Stimulated activated naive B cell treated with anti-CD40 and anti-IgM and Interleukin-4, amounts not matched to agents 10 μg/mL and 1 μg/mL and 100 μg/mL, for 72 hours (primary cell): ENCODE results near the gene STK39.
A peak's percentile ranks its signal among the peaks of the same experiment; 100 is the strongest.

Experiments
- ATAC-seq, 2 donors: fragments of 150-1000 bp; cut with Tn5 transposase; replicated peaks; 2 replicates each; pipeline ENCODE4 v1.10.0; 2021; ENCODE audit warnings: moderate library complexity in 1 of 2
- DNase-seq: peaks from one replicate; pipeline ENCODE4 v3.0.0; 2021
- H3K27ac Mint-ChIP-seq: one replicate; pipeline ENCODE4 v1.8.0; 2022; ENCODE audit warnings: mild to moderate bottlenecking, mixed read lengths
- H3K27me3 Mint-ChIP-seq, 2 donors: one replicate each; pipeline ENCODE4 v1.8.0; 2022; ENCODE audit warnings: mixed read lengths in 2 of 2
- H3K36me3 Mint-ChIP-seq, 2 donors: one replicate each; pipeline ENCODE4 v1.8.0; 2022; ENCODE audit warnings: mixed read lengths in 2 of 2, mild to moderate bottlenecking in 1 of 2
- H3K4me1 Mint-ChIP-seq, 2 donors: one replicate each; pipeline ENCODE4 v1.8.0; 2022; ENCODE audit warnings: mixed read lengths in 2 of 2, mild to moderate bottlenecking in 1 of 2
- H3K4me3 Mint-ChIP-seq, 2 donors: one replicate each; pipeline ENCODE4 v1.8.0; 2022; ENCODE audit warnings: mild to moderate bottlenecking in 2 of 2, mixed read lengths in 2 of 2, moderate library complexity in 1 of 2
- H3K9me3 Mint-ChIP-seq, 2 donors: one replicate each; pipeline ENCODE4 v1.8.0; 2022; ENCODE audit warnings: mixed read lengths in 2 of 2, mild to moderate bottlenecking in 1 of 2

STK39 gene

GRCh38 chr2:168009900-168010299 is 237.5 kb downstream of the STK39 start:
- H3K9me3 Mint-ChIP-seq, result peaks cover 0 to 5% of the 10 kb centered on the region in 2 donors
- H3K4me3 Mint-ChIP-seq, result no peak overlapping the region
- ATAC-seq (no peak), DNase-seq (no peak)
- no peak overlapping the region for H3K27ac Mint-ChIP-seq
- H3K36me3 Mint-ChIP-seq, result peaks cover 29 to 43% of the 10 kb centered on the region in 2 donors
- H3K4me1 Mint-ChIP-seq, result peaks cover 0 to 16% of the 10 kb centered on the region in 2 donors
- H3K27me3 Mint-ChIP-seq, result no peaks in the 10 kb centered on the region

- H3K9me3 Mint-ChIP-seq, result peaks cover 0 to 7% of the 10 kb centered on the region in 2 donors
- ATAC-seq (no peak), DNase-seq (no peak)
- H3K27me3 Mint-ChIP-seq, result no peaks in the 10 kb centered on the region
- H3K4me3 Mint-ChIP-seq, result no peak overlapping the region
- H3K4me1 Mint-ChIP-seq, result peaks cover 6 to 17% of the 10 kb centered on the region in 2 donors
- no peak overlapping the region for H3K27ac Mint-ChIP-seq
- H3K36me3 Mint-ChIP-seq, result peaks cover 36 to 48% of the 10 kb centered on the region in 2 donors
Observed at GRCh38 chr2:168008646-168009195, 238.7 kb downstream of the STK39 start.

- H3K36me3 Mint-ChIP-seq, result peaks cover 36 to 48% of the 10 kb centered on the region in 2 donors
- H3K9me3 Mint-ChIP-seq, result peaks cover 0 to 7% of the 10 kb centered on the region in 2 donors
- no peak overlapping the region for H3K4me3 Mint-ChIP-seq
- H3K4me1 Mint-ChIP-seq, result peaks cover 20 to 23% of the 10 kb centered on the region in 2 donors
- ATAC-seq (no peak), DNase-seq (no peak)
- H3K27me3 Mint-ChIP-seq, result no peaks in the 10 kb centered on the region
- no peak overlapping the region for H3K27ac Mint-ChIP-seq
Observed at GRCh38 chr2:168006498-168006897, 240.9 kb downstream of the STK39 start.

- peaks cover 0 to 7% of the 10 kb centered on the region in 2 donors for H3K9me3 Mint-ChIP-seq
Observed at GRCh38 chr2:168005586-168005985, 241.8 kb downstream of the STK39 start.

GRCh38 chr2:168003876-168004275 is 243.5 kb downstream of the STK39 start:
- no peak for ATAC-seq
- Mint-ChIP-seq H3K4me3 (no peak overlapping the region), H3K27me3 (no peaks in the 10 kb centered on the region), H3K9me3 (peaks cover 0 to 7% of the 10 kb centered on the region in 2 donors), H3K36me3 (peaks cover 35 to 52% of the 10 kb centered on the region in 2 donors), H3K4me1 (peaks cover 28 to 29% of the 10 kb centered on the region in 2 donors), H3K27ac (peak overlapping the region; percentile 49)
- no peak for DNase-seq

More at GRCh38 chr2:168005586-168005985, 241.8 kb downstream of the STK39 start:
- H3K4me3 Mint-ChIP-seq, result no peak overlapping the region
- DNase-seq (no peak), ATAC-seq (no peak)
- H3K27me3 Mint-ChIP-seq, result no peaks in the 10 kb centered on the region
- peaks cover 26 to 28% of the 10 kb centered on the region in 2 donors for H3K4me1 Mint-ChIP-seq
- H3K27ac Mint-ChIP-seq, result no peak overlapping the region
- H3K36me3 Mint-ChIP-seq, result peaks cover 36 to 52% of the 10 kb centered on the region in 2 donors

GRCh38 chr2:168002021-168002553 is 245.3 kb downstream of the STK39 start:
- Mint-ChIP-seq H3K27ac (peak overlapping the region; percentile 92), H3K4me1 (peaks cover 26 to 28% of the 10 kb centered on the region in 2 donors), H3K9me3 (peaks cover 0 to 4% of the 10 kb centered on the region in 2 donors), H3K4me3 (peak overlapping the region; percentile 42 to 62), H3K36me3 (peaks cover 27 to 41% of the 10 kb centered on the region in 2 donors), H3K27me3 (no peaks in the 10 kb centered on the region)
- peak; percentile 91 to 93 for ATAC-seq
- DNase-seq, result no peak

GRCh38 chr2:167992278-167992677 is 255.1 kb downstream of the STK39 start:
- Mint-ChIP-seq H3K4me3 (no peak overlapping the region), H3K9me3 (peaks cover 0 to 4% of the 10 kb centered on the region in 2 donors), H3K36me3 (peaks cover 11 to 15% of the 10 kb centered on the region in 2 donors), H3K27me3 (no peaks in the 10 kb centered on the region), H3K27ac (no peak overlapping the region), H3K4me1 (peaks cover 2 to 7% of the 10 kb centered on the region in 2 donors)
- peak in 1 of 2 donors; percentile 42 for ATAC-seq
- DNase-seq, result no peak

GRCh38 chr2:167990062-167990461 is 257.3 kb downstream of the STK39 start:
- no peak overlapping the region for H3K4me3 Mint-ChIP-seq
- peaks cover 6 to 7% of the 10 kb centered on the region in 2 donors for H3K4me1 Mint-ChIP-seq
- H3K27ac Mint-ChIP-seq, result peak overlapping the region; percentile 9
- peaks cover 10 to 14% of the 10 kb centered on the region in 2 donors for H3K36me3 Mint-ChIP-seq
- H3K27me3 Mint-ChIP-seq, result no peaks in the 10 kb centered on the region
- DNase-seq (no peak), ATAC-seq (no peak)
- H3K9me3 Mint-ChIP-seq, result no peaks in the 10 kb centered on the region

- H3K9me3 Mint-ChIP-seq, result no peaks in the 10 kb centered on the region
- DNase-seq (no peak), ATAC-seq (no peak)
- H3K4me1 Mint-ChIP-seq, result peaks cover 6 to 7% of the 10 kb centered on the region in 2 donors
- no peak overlapping the region for H3K4me3 Mint-ChIP-seq
- no peaks in the 10 kb centered on the region for H3K27me3 Mint-ChIP-seq
- peaks cover 20 to 27% of the 10 kb centered on the region in 2 donors for H3K36me3 Mint-ChIP-seq
- no peak overlapping the region for H3K27ac Mint-ChIP-seq
Observed at GRCh38 chr2:167988296-167988695, 259.1 kb downstream of the STK39 start.

GRCh38 chr2:167987558-167987957 is 259.8 kb downstream of the STK39 start:
- Mint-ChIP-seq H3K27ac (no peak overlapping the region), H3K9me3 (no peaks in the 10 kb centered on the region), H3K27me3 (no peaks in the 10 kb centered on the region), H3K4me3 (no peak overlapping the region), H3K36me3 (peaks cover 27 to 31% of the 10 kb centered on the region in 2 donors), H3K4me1 (peaks cover 6 to 7% of the 10 kb centered on the region in 2 donors)
- peak; percentile 75 to 83 for ATAC-seq
- no peak for DNase-seq

- DNase-seq, result no peak
- Mint-ChIP-seq H3K4me3 (no peak overlapping the region), H3K4me1 (peaks cover 2 to 6% of the 10 kb centered on the region in 2 donors), H3K9me3 (no peaks in the 10 kb centered on the region), H3K27me3 (no peaks in the 10 kb centered on the region), H3K27ac (no peak overlapping the region), H3K36me3 (peaks cover 27 to 32% of the 10 kb centered on the region in 2 donors)
- no peak for ATAC-seq
Observed at GRCh38 chr2:167987026-167987425, 260.4 kb downstream of the STK39 start.

GRCh38 chr2:167986223-167986622 is 261.2 kb downstream of the STK39 start:
- Mint-ChIP-seq H3K27ac (no peak overlapping the region), H3K9me3 (no peaks in the 10 kb centered on the region), H3K36me3 (peaks cover 27 to 38% of the 10 kb centered on the region in 2 donors), H3K4me3 (no peak overlapping the region), H3K4me1 (peaks cover 0 to 6% of the 10 kb centered on the region in 2 donors), H3K27me3 (no peaks in the 10 kb centered on the region)
- ATAC-seq (no peak), DNase-seq (no peak)

GRCh38 chr2:167981945-167982344 is 265.4 kb downstream of the STK39 start:
- DNase-seq, result no peak
- no peak overlapping the region for H3K4me3 Mint-ChIP-seq
- H3K27me3 Mint-ChIP-seq, result no peaks in the 10 kb centered on the region
- H3K4me1 Mint-ChIP-seq, result peaks cover 0 to 3% of the 10 kb centered on the region in 2 donors
- no peak overlapping the region for H3K27ac Mint-ChIP-seq
- peaks cover 33 to 45% of the 10 kb centered on the region in 2 donors for H3K36me3 Mint-ChIP-seq
- H3K9me3 Mint-ChIP-seq, result no peaks in the 10 kb centered on the region
- no peak for ATAC-seq

- Mint-ChIP-seq H3K27me3 (no peaks in the 10 kb centered on the region), H3K27ac (no peak overlapping the region), H3K4me3 (no peak overlapping the region), H3K36me3 (peaks cover 37 to 46% of the 10 kb centered on the region in 2 donors), H3K4me1 (peaks cover 0 to 3% of the 10 kb centered on the region in 2 donors), H3K9me3 (peaks cover 0 to 5% of the 10 kb centered on the region in 2 donors)
- ATAC-seq, result no peak
- no peak for DNase-seq
Observed at GRCh38 chr2:167980439-167980838, 267.0 kb downstream of the STK39 start.

- Mint-ChIP-seq H3K27me3 (no peaks in the 10 kb centered on the region), H3K9me3 (peaks cover 5 to 10% of the 10 kb centered on the region in 2 donors), H3K27ac (no peak overlapping the region), H3K4me1 (peaks cover 0 to 7% of the 10 kb centered on the region in 2 donors), H3K36me3 (peaks cover 34 to 54% of the 10 kb centered on the region in 2 donors), H3K4me3 (no peak overlapping the region)
- ATAC-seq (no peak), DNase-seq (no peak)
Observed at GRCh38 chr2:167972746-167973145, 274.6 kb downstream of the STK39 start.
